ENCODE data around the gene HS3ST2.

Gene HS3ST2

DNA sequence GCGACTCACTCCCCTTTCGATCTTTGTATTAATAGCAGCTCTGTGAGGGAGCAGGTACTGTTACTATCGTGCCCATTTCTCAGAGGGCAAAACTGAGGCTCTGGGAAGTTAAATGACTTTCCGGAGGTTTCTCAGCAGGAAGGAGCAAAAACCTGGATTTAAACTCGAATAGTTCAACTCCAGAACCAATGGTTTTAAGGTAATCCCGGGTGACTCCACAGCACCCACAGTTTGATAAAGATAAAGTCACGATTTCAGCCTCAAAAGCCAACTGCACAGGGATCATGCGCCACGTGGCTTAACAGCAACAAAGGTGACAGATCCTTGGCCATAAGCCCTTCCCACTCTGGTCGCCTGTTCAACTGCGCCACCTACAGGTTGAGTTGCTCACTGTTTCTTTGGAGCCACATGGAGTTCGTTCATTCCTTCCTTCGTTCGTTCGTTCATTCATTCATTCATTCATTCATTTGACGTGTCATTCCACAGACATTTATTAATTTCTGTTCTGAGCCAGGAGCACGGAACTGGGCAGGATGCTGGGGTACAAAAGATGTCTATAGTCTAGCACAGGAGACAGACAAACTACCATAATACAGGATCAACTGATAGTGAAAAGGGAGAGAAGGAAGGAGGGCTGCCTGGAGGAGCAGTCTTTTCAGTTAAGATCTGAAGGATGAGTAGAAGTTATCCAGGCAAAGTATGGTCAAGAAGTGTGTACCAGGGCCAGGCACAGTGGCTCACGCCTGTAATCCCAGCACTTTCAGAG, 134.8 kb downstream of the HS3ST2 start:
- H2AFZ ChIP-seq (ENCODE audit: low read depth, low read length, severe bottlenecking), result no peak overlapping the region
- no peaks in the 10 kb centered on the region for H3F3A ChIP-seq (ENCODE audit: insufficient read depth)
- no peaks in the 10 kb centered on the region for H3K27me3 ChIP-seq (ENCODE audit: low read length)
- no peaks in the 10 kb centered on the region for H3K36me3 ChIP-seq (ENCODE audit: low read length)
- no peak overlapping the region for H3K4me2 ChIP-seq (ENCODE audit: low read depth, low read length, poor library complexity, severe bottlenecking)
- H3K79me2 ChIP-seq (ENCODE audit: insufficient read depth, low read length), result no peaks in the 10 kb centered on the region
- no peaks in the 10 kb centered on the region for H3K9me3 ChIP-seq (ENCODE audit: insufficient read depth, low read length)
- TF ChIP-seq EZH2phosphoT487 (conservative IDR thresholded peaks at IDR 0.05; ENCODE audit: low read length), result no peak
- TF ChIP-seq, protein P1, sequence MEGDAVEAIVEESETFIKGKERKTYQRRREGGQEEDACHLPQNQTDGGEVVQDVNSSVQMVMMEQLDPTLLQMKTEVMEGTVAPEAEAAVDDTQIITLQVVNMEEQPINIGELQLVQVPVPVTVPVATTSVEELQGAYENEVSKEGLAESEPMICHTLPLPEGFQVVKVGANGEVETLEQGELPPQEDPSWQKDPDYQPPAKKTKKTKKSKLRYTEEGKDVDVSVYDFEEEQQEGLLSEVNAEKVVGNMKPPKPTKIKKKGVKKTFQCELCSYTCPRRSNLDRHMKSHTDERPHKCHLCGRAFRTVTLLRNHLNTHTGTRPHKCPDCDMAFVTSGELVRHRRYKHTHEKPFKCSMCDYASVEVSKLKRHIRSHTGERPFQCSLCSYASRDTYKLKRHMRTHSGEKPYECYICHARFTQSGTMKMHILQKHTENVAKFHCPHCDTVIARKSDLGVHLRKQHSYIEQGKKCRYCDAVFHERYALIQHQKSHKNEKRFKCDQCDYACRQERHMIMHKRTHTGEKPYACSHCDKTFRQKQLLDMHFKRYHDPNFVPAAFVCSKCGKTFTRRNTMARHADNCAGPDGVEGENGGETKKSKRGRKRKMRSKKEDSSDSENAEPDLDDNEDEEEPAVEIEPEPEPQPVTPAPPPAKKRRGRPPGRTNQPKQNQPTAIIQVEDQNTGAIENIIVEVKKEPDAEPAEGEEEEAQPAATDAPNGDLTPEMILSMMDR (IDR thresholded peaks at IDR 0.05; ENCODE audit: insufficient read depth, low read length, poor library complexity, severe bottlenecking), result peak; percentile 61
- H3K9ac ChIP-seq (ENCODE audit: low read length), result no peak overlapping the region
- no peak overlapping the region for H3K4me3 ChIP-seq (ENCODE audit: insufficient read depth, low read length, poor library complexity, severe bottlenecking)
- H3K9me2 ChIP-seq (replicated peaks; ENCODE audit: insufficient read depth, low read length), result no peaks in the 10 kb centered on the region
- no peak overlapping the region for H3K27ac ChIP-seq (ENCODE audit: low read depth, low read length)
- no peaks in the 10 kb centered on the region for H4K20me1 ChIP-seq (ENCODE audit: low read depth, low read length)

DNA sequence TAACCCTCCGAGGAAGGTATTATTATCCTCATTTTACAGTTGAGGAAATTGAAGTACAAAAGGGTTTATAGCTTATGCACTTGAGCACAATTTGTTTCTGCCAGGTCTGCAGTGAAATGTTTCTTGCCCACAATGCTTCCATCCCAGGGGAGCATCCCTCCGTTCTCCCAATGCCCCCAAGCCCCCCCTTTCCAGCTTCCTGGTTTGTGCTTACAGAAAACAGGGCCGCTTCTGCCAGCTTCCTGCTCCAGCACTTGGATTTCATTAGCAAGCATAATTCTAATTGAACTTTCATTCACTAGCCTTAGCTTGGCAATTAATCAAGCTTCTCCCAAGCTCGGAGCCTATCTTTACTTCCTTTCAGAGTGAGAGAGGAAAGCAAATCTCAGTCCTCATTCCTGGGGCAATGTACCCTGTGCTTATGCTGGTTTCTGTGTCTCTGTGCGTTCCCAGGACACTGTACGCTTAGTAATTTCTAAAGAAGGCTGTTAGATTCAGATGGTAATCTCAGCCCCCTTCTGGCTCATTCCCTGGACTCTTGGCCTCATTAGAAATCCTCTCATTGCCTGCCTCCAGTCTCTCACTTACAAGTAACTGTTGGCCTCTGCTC, 141.6 kb downstream of the HS3ST2 start:
- Histone ChIP-seq H3K79me2 (ENCODE audit: insufficient read depth, low read length) (no peaks in the 10 kb centered on the region), H4K20me1 (ENCODE audit: low read depth, low read length) (no peaks in the 10 kb centered on the region), H3K9me2 (replicated peaks; ENCODE audit: insufficient read depth, low read length) (no peaks in the 10 kb centered on the region), H3K4me2 (ENCODE audit: low read depth, low read length, poor library complexity, severe bottlenecking) (no peak overlapping the region), H3F3A (ENCODE audit: insufficient read depth) (no peaks in the 10 kb centered on the region), H3K27ac (ENCODE audit: low read depth, low read length) (no peak overlapping the region), H3K9ac (ENCODE audit: low read length) (no peak overlapping the region), H3K4me3 (ENCODE audit: insufficient read depth, low read length, poor library complexity, severe bottlenecking) (no peak overlapping the region), H3K27me3 (ENCODE audit: low read length) (no peaks in the 10 kb centered on the region), H3K9me3 (ENCODE audit: insufficient read depth, low read length) (no peaks in the 10 kb centered on the region), H3K36me3 (ENCODE audit: low read length) (no peaks in the 10 kb centered on the region), H2AFZ (ENCODE audit: low read depth, low read length, severe bottlenecking) (no peak overlapping the region)
- no peak for TF ChIP-seq EZH2phosphoT487 (conservative IDR thresholded peaks at IDR 0.05; ENCODE audit: low read length)
- TF ChIP-seq, protein P1 (IDR thresholded peaks at IDR 0.05; ENCODE audit: insufficient read depth, low read length, poor library complexity, severe bottlenecking), result no peak

DNA sequence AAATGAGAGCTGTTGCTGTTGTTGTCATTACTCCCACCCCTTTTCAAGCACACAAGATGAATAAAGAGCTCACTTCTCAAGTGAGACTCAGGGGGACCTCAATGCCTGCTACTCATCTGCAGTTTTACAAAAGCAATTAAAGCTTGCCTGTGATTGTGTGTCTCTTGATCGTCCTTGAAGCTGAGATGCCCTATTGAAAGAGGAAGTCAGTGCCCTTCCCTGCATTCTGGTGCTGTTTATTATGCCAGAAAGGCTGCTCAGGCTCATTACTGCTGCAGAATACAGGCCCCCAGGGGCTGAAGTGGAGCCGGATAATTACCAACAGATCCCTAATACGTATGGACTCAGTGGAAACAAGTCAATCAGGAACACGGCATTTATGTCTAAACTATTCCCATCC, 147.2 kb downstream of the HS3ST2 start:
- TF ChIP-seq, protein P1 (IDR thresholded peaks at IDR 0.05; ENCODE audit: insufficient read depth, low read length, poor library complexity, severe bottlenecking), result no peak
- TF ChIP-seq EZH2phosphoT487 (conservative IDR thresholded peaks at IDR 0.05; ENCODE audit: low read length), result no peak
- H3K4me3 ChIP-seq (ENCODE audit: insufficient read depth, low read length, poor library complexity, severe bottlenecking), result no peak overlapping the region
- H3K36me3 ChIP-seq (ENCODE audit: low read length), result no peaks in the 10 kb centered on the region
- H4K20me1 ChIP-seq (ENCODE audit: low read depth, low read length), result no peaks in the 10 kb centered on the region
- no peaks in the 10 kb centered on the region for H3K27me3 ChIP-seq (ENCODE audit: low read length)
- no peak overlapping the region for H3K27ac ChIP-seq (ENCODE audit: low read depth, low read length)
- H3K9ac ChIP-seq (ENCODE audit: low read length), result no peak overlapping the region
- no peaks in the 10 kb centered on the region for H3K9me3 ChIP-seq (ENCODE audit: insufficient read depth, low read length)
- H2AFZ ChIP-seq (ENCODE audit: low read depth, low read length, severe bottlenecking), result no peak overlapping the region
- no peak overlapping the region for H3K4me2 ChIP-seq (ENCODE audit: low read depth, low read length, poor library complexity, severe bottlenecking)
- H3F3A ChIP-seq (ENCODE audit: insufficient read depth), result no peaks in the 10 kb centered on the region
- H3K9me2 ChIP-seq (replicated peaks; ENCODE audit: insufficient read depth, low read length), result no peaks in the 10 kb centered on the region
- no peaks in the 10 kb centered on the region for H3K79me2 ChIP-seq (ENCODE audit: insufficient read depth, low read length)
